ENCODE results near the gene C10orf143.
"Not testable (repeated sequence)": the region's sequence is repeated elsewhere in the genome, so short reads cannot be mapped to it uniquely, and the experiment has no call there.

GRCh38 chr10:130108146-130108545, 2.5 kb downstream of the C10orf143 start:
- not testable (repeated sequence) for TF ChIP-seq CTCF, EP300, POLR2A, POLR2AphosphoS5 (IDR thresholded peaks at IDR 0.05)
